ENCODE data around the gene GRIP2.

- TF ChIP-seq GATA2 (IDR thresholded peaks at IDR 0.05; ENCODE audit: low read depth, low read length) (no peak), GATA3 (IDR thresholded peaks at IDR 0.05; ENCODE audit: low read depth, low read length) (no peak)
Observed at GRCh38 chr3:14511623-14512280, 28.4 kb downstream of the GRIP2 start.
